HT1080 (cell line): ENCODE data around the gene ADRA2B. TPM values are rescaled to one million over a fixed set of nuclear protein-coding genes. Genes with fewer than 3 reads are reported as not detected.
A peak's percentile ranks its signal among the peaks of the same experiment; 100 is the strongest.
"Not testable (repeated sequence)": the region's sequence is repeated elsewhere in the genome, so short reads cannot be mapped to it uniquely, and the experiment has no call there.

Experiments used
- DNase-seq: peaks from one replicate; pipeline ENCODE4 v3.0.0-alpha.2; 2015; ENCODE audit warnings: low read depth
- total RNA-seq: library from RNA; depleted of rRNA; stranded (reverse); fragments of >200 nt; shearing (Covaris generic); gene quantifications from 2 replicates; pipeline ENCODE4 v1.2.3, GENCODE V29; 2014

The ADRA2B gene
- total RNA-seq, 1 experiment from 2014 or later, result not detected

GRCh38 chr2:96091141-96091710, 25.1 kb downstream of the ADRA2B start:
- DNase-seq, result no peak

DNA sequence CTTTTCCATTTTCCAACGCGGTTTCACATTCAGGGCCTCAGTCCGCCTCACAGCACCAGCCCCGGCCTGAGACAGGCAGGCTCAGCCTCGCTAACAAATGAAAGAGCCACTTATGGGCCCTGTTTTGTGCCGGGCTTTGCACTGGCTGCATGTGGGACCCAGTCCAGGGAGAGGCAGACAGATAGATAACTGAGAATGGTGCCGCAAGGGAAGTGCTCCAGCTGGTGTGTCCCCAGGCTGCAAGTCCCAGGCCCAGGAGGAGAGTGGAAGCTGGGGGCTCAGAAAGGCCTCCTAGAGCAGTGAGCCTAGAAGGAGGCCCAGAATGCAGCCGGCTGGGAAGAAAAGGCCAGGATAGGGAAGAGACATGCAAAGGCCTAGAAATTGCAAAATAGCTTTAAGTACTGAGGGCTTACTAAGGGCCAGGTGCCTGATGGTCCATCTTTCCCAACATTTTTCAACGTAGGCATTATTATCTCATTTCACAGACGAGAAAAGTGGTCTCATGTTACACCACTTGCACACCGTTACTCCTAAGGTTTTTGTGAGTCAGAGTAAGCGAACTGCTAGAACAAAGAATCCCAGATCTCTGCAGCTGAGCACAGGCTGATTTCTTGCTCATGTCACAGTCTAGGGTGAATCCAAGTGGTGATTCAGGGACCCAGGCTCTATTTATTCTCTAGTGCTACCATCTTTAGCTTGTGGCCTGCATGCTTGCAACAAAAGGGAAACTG, 26.0 kb downstream of the ADRA2B start:
- peak; percentile 17 for DNase-seq

GRCh38 chr2:96089356-96090195, 26.8 kb downstream of the ADRA2B start:
- no peak for DNase-seq

GRCh38 chr2:96088340-96089335, 27.7 kb downstream of the ADRA2B start:
- DNase-seq, result no peak

- DNase-seq, result no peak
Observed at GRCh38 chr2:96087130-96087529, 29.2 kb downstream of the ADRA2B start.

DNA sequence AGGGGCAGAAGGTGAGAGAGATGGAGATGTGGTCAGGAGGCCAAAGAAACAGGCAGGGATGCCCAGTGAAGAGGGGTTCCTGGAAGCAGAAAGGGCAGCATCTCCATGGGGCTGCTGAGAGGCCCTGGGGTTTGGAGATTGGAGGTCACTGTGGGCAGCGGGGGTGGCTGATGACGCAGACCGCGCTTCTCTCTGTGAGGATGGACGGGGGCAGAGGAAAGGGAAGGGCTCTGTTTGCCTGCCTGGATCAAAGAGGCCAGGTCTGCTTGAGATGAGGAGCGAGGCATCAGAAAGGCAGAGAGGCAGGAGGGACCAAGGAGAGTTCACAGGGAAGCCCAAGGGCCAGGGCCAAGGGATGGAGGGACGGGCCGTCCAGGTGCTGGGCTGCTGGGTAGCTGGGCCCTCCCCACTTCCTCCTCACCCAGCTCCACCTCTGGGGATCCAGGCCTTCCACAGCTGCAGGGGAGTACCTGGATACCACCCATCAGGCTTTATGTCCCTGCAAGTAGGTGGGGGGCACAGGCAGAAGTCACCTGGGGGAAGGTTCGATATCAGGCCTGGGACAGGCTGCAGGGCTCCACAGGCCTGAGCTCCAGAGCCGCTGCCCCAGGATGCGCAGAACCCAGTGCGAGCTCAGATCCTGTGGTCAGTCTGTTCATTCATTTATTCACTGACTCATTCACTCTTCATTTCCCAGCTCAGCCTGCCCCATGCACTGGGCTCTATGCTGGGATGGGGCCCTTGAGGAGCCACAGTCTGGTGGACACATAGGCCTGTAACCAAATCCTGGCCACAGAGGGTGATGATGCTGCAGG, 30.6 kb downstream of the ADRA2B start:
- peak; percentile 8 for DNase-seq

- DNase-seq, result not testable (repeated sequence)
Observed at GRCh38 chr2:96084858-96085518, 31.4 kb downstream of the ADRA2B start.

- no peak for DNase-seq
Observed at GRCh38 chr2:96083989-96084857, 32.1 kb downstream of the ADRA2B start.

DNA sequence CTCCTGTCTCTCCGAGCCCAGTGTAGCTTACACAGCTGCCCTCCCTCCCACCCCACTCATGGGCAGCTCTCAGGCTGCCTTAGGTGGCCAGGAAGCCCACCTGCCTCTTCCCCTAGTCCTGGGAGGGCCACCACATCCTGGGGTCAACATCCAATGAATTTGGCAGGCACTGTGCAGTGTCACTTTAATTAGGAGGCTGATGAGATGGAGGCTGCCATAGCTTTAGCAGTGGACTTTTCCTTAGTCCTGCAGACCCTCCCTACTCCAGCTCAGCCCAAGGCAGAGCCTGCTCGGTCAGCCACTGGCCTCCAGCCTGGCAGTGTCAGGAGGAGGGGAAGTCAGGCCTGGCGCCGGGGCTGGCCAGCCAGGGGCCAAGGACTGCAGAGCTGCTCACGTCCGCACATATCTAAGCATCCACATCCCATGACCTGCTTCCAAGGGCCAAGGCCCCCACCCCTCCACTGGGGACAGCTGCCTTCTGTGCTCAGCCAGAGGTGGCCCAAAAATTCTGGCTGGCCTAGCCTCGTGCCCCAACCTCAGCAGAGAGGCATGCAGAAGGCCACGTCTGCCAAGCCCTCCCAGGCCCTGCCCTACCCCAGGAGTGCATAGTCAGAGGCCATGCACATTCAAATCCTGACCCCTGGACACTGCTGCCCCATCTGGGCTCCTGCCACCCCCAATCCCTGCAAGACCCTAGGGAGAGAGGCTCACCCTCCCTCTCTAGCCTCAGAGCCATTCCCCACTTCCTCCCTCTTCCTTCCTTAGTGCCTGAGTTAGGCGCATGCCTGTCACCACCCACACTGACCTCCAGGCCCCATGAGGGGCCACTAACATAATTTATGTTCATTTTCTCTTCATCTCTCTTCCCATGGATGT, 33.1 kb downstream of the ADRA2B start:
- no peak for DNase-seq

DNA sequence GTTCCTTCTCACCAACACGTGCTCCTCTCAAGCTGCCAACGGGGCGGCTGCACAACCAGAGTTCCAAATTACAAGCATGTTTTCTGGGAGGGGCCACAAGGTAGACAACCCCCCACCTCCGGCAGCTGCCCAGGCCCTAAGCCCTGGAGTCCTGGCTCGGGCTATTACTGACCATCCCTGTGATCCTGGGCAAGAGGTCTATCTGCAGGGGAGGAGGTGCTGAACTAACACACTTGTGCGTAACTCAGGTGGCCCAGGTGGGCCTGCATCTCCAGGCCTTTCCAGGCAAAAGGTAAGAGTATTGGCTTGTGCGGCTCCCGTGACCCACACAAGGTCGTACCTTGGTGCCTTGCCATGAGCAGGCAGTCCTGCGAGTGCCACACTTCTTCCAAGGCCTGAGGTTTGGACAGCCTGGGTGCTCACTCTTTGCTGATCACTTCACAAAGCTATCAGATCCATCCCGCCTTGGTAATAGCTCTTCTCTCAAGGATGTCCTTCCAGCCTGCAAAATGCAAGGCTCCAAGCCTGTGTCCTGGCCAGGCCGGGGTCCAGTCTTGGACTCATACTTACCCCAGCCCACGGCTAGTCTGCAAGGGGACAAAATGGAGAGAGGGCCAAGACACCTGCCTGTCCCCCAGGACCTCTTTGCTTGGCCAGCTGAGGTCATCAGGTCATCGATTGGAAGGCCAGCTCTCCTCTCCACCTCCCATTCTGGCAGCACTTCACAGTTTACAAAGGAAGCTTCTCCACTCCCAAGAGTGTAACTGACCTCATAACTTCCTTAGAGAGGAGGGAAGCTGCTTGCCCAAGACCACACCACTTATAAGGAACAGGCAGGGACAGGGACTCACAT, 33.9 kb downstream of the ADRA2B start:
- DNase-seq, result no peak

- DNase-seq, result no peak
Observed at GRCh38 chr2:96081042-96081441, 35.3 kb downstream of the ADRA2B start.

DNA sequence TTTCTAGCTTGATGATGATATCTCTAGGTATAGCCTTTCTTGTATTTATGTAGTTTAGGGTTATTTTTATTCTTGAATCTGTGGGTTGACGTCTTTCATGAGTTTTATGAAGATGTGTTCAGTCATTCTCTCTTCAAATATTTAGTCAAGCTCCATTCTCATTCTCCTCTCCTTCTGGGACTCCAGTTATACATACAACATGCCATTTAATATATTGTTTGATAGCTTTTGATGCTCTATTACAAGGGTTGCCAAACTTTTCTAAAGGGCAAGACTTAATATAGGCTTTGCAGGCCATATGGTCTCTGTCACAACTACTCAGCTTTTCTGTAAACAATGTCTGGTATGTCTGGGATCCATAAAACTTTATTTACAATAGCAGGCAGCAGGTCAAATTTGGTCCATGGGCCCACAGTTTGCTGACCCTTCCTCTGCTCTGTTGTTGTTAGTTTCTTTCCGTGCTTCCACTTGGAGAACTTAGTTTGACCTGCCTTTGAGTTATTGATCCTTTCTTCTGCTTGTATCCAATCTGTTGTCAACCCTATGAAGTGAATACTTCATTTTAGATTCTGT, 41.1 kb downstream of the ADRA2B start:
- no peak for DNase-seq

GRCh38 chr2:96074156-96074555, 42.2 kb downstream of the ADRA2B start:
- no peak for DNase-seq

- DNase-seq, result no peak
Observed at GRCh38 chr2:96073170-96073775, 43.1 kb downstream of the ADRA2B start.

DNA sequence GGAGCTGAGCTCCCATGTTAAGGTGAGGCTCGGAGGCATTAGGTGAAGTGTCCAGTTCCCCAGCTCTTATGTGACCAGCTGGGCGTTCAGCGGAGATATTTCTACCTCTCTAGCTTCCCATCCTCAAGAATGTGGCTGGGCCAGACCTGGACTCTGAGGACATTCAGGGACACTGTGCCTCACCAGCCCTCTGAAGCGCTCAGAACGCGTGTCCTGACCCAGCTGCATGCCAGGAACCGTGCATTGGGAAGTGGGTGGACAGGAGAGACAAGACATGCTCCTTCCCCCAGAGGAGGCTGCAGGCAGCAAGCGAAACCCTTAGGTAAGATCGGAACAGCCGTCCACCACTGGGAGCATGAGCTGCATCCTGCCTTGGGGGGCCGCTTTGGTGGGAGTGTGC, 43.6 kb downstream of the ADRA2B start:
- no peak for DNase-seq

DNA sequence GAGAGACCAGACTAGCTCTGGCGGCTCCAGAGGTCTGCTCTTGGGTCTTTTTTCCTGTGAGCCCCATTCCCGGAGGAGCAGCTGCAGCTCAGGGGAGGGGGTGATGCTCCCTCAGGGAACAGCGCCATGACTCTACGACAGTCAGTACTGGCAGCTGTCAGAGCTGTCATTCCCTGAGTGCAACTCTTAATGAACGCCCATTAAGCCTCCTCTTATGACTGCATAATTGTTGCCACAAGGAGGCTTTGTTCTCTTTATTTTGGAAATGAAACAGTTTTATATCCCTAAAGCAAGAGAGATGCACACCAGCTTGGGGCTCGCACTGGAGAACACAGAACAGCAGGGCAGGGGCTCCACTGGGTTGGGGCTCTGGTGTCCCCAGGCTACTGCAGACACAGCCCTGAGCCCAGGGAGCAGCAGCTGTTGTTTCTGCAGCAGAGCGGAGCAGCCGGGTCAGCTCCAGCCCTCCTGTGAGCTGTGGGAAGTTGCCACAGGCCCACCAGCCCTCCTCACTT, 44.3 kb downstream of the ADRA2B start:
- DNase-seq, result not testable (repeated sequence)
